Right lobe of liver (tissue), 6 donors: ENCODE results near the gene IFNAR1. TPM values are rescaled to one million over a fixed set of nuclear protein-coding genes. Genes with fewer than 3 reads are reported as not detected.

Experiments
- ATAC-seq, 4 donors: fragments of 200-7000 bp; cut with Tn5 transposase; one replicate each; pipeline ENCODE4 v1.9.1; 2020; ENCODE audit warnings: mild to moderate bottlenecking in 4 of 4, moderate library complexity in 4 of 4
- DNase-seq, 3 donors: peaks; one replicate each; pipeline ENCODE4 v3.0.0-alpha.2; 2020
- H3K27ac ChIP-seq, 3 donors: fragments of 200-600 bp; one replicate each; pipeline ENCODE4 v1.8.0; 2022
- H3K27me3 ChIP-seq, 2 donors: fragments of 200-600 bp; one replicate each; pipeline ENCODE4 v1.8.0; 2022
- H3K36me3 ChIP-seq, 4 donors: fragments of 200-600 bp; sonication (generic) in 1 of 4; one replicate each; pipeline versions ENCODE4 v1.5.1 to v1.8.0; 2017 to 2022; ENCODE audit warnings: control low read depth in 1 of 4
- H3K4me1 ChIP-seq, 4 donors: fragments of 200-600 bp; sonication (generic) in 1 of 4; one replicate each; pipeline versions ENCODE4 v1.5.1 to v1.8.0; 2017 to 2022; ENCODE audit warnings: control low read depth in 1 of 4
- H3K4me3 ChIP-seq, 3 donors: fragments of 200-600 bp; one replicate each; pipeline ENCODE4 v1.8.0; 2022
- H3K9me3 ChIP-seq, 4 donors: fragments of 200-600 bp; sonication (generic) in 1 of 4; one replicate each; pipeline versions ENCODE4 v1.5.1 to v1.8.0; 2017 to 2022; ENCODE audit warnings: control low read depth in 1 of 4
- POLR2A ChIP-seq: fragments of 450-650 bp; IDR thresholded peaks from one replicate; pipeline ENCODE4 v1.6.1; 2017; ENCODE audit warnings: antibody characterized with exemption, mild to moderate bottlenecking
- WGBS: methylation state at CpG from one replicate; pipeline ENCODE4 v1.1.6; 2018; ENCODE audit warnings: low coverage, low lambda C conversion rate; ENCODE audit not compliant: insufficient coverage; ENCODE audit errors: missing lambda C conversion rate; 5-methylcytosine and 5-hydroxymethylcytosine counted together
- intact Hi-C, 2 donors: fragments of 100-400 bp; cut with DNase I; formaldehyde crosslinking; loops; one replicate each; pipeline versions ENCODE4 v1.11.2 to v1.14.1; 2022
- total RNA-seq, 6 experiments: library from RNA; depleted of rRNA in 2 of 6; stranded (reverse); fragments of >200 nt in 2 of 6; fragmentation: NEBNext Ultra II Directional in 3 of 6; extraction: Animal tissue kit (Norgen Biotek cat#: 25700) in 3 of 6; gene quantifications; one replicate each; pipeline versions ENCODE4 v1.1.0 to v1.2.4, GENCODE V29; 2016 to 2023
- TF ChIP-seq, protein P1 (sequence below), 4 donors: fragments of 200-600 bp in 3 of 4; fragments of 450-650 bp in 1 of 4; IDR thresholded peaks; one replicate each; pipeline versions ENCODE4 v1.5.1 to v1.8.0; 2016 to 2022; ENCODE audit warnings: antibody characterized with exemption in 4 of 4, mild to moderate bottlenecking in 2 of 4
- donor health status: DM: no; HTN: yes; CAD: no.
- donor health status: DM: no; HTN: no; CAD: no.
- donor health status: DM: no; HTN: no; CAD: no.
- donor health status: DM: no; HTN: yes; CAD: no.
- donor health status: DM: no; HTN: yes; CAD: no.

The IFNAR1 gene
- total RNA-seq, 6 experiments from 2014 or later: 31.6 to 68.2 (median 48.6) TPM

DNA sequence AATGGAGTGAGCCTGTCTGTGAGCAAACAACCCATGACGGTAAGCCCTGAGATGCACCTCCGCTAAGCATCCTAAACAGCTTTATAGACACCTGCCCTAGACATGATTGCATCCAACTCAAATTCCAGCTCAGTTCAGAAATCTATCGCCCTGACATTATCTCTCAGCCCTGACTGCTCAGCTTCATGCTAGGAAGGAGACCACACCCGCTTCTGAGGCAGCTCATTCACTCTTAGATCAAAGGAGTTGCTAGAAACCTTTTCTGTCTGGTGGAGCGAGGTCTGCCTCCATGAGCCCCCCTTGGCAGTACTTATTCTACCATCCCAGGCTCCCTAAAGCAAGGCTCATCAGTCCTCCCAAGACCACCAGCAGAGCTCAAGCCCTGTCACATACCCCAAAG, 41.6 kb upstream of the IFNAR1 start:
- TF ChIP-seq, protein P1, sequence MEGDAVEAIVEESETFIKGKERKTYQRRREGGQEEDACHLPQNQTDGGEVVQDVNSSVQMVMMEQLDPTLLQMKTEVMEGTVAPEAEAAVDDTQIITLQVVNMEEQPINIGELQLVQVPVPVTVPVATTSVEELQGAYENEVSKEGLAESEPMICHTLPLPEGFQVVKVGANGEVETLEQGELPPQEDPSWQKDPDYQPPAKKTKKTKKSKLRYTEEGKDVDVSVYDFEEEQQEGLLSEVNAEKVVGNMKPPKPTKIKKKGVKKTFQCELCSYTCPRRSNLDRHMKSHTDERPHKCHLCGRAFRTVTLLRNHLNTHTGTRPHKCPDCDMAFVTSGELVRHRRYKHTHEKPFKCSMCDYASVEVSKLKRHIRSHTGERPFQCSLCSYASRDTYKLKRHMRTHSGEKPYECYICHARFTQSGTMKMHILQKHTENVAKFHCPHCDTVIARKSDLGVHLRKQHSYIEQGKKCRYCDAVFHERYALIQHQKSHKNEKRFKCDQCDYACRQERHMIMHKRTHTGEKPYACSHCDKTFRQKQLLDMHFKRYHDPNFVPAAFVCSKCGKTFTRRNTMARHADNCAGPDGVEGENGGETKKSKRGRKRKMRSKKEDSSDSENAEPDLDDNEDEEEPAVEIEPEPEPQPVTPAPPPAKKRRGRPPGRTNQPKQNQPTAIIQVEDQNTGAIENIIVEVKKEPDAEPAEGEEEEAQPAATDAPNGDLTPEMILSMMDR (IDR thresholded peaks at IDR 0.05): no peak
- no peak for ATAC-seq
- 95% methylated on average over 5 of the region's 5 CpGs for WGBS
- Histone ChIP-seq H3K36me3 (peaks cover 0 to 30% (median 7%) of the 10 kb centered on the region in 4 donors), H3K27me3 (no peaks in the 10 kb centered on the region), H3K4me3 (no peak overlapping the region), H3K27ac (no peak overlapping the region), H3K4me1 (peaks cover 0 to 29% (median 10%) of the 10 kb centered on the region in 4 donors), H3K9me3 (no peaks in the 10 kb centered on the region)
- DNase-seq: no peak
- intact Hi-C loops: no loop called here

DNA sequence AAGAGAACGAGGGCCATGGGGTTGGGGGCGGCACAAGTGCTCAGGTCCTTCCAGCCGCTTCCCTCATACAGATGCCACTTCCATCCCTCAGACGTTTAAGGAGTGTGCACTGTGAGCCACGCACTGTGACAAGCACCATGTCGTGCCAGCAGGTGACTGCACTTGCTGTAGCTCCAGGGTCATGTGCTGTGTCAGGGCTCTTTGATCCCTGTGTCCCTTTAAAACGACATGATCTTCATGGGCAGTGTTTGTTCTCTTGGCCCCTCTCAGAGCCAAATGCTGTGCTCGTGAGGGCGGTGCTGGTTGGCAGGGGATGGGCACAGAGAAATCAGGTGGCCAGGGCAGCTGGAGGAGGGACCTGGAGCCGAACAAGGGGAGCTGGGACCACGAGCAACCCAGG, 38.7 kb upstream of the IFNAR1 start:
- H3K27me3 ChIP-seq: no peaks in the 10 kb centered on the region
- TF ChIP-seq POLR2A: no peak
- TF ChIP-seq, protein P1 (IDR thresholded peaks at IDR 0.05): no peak
- peaks cover 0 to 42% (median 16%) of the 10 kb centered on the region in 4 donors for H3K4me1 ChIP-seq
- intact Hi-C loops: no loop called here
- WGBS: 31% methylated on average over 9 of the region's 11 CpGs
- DNase-seq (peak; percentile 76 to 93 (median 91)), ATAC-seq (peak; percentile 71 to 84 (median 79))
- peaks cover 0 to 17% (median 5%) of the 10 kb centered on the region in 4 donors for H3K36me3 ChIP-seq
- peak overlapping the region; percentile 14 to 84 (median 61) for H3K27ac ChIP-seq
- H3K4me3 ChIP-seq: no peak overlapping the region
- no peaks in the 10 kb centered on the region for H3K9me3 ChIP-seq

DNA sequence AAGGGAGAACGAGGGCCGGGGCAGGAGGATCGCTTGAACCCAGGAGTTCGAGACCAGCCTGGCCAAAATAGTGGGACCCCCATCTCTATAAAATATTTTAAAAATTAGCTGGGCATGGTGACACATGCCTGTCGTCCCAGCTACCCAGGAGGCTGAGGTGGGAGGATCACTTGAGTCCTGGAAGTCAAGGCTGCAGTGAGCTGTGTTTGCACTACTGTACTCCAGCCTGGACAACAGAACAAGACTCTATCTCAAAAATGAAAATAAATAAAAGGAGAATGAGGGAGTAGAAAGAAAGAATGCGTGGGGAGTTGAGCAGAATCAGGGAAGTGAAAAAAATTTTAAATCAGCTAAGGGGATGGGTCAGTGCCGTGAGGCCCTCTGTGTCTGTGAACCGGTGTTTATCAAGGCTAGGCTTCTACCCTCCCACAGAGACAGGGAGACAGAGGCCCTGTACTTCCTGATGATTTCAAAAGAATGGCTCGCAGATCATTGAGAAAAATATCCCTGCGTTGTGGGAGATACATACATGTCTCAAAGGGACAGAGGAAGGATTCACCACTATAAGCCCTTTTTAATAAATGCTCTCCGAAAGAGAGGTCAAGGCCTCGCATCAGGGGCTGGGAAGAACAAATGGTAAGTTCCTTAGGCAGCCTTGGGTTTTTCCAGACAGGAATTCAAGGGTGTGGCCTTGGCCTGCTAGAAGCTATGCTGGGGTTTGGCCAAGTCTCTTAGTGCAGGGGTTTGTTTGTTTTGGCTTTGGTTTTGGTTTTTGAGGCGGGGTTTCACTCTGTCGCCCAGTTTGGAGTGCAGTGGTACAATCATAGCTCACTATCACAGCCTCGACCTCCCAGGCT, 37.9 kb upstream of the IFNAR1 start:
- ATAC-seq: peak; percentile 50 to 65 (median 56)
- peak in 1 of 3 donors; percentile 79 for DNase-seq
- Histone ChIP-seq H3K4me3 (no peak overlapping the region), H3K4me1 (peaks cover 0 to 42% (median 16%) of the 10 kb centered on the region in 4 donors), H3K36me3 (peaks cover 0 to 13% (median 5%) of the 10 kb centered on the region in 4 donors), H3K27ac (peak overlapping the region; percentile 14 to 84 (median 61)), H3K27me3 (no peaks in the 10 kb centered on the region), H3K9me3 (no peaks in the 10 kb centered on the region)
- TF ChIP-seq, protein P1 (IDR thresholded peaks at IDR 0.05): no peak
- TF ChIP-seq POLR2A: no peak
- intact Hi-C loops: no loop called here
- 22% methylated on average over 15 of the region's 15 CpGs for WGBS

DNA sequence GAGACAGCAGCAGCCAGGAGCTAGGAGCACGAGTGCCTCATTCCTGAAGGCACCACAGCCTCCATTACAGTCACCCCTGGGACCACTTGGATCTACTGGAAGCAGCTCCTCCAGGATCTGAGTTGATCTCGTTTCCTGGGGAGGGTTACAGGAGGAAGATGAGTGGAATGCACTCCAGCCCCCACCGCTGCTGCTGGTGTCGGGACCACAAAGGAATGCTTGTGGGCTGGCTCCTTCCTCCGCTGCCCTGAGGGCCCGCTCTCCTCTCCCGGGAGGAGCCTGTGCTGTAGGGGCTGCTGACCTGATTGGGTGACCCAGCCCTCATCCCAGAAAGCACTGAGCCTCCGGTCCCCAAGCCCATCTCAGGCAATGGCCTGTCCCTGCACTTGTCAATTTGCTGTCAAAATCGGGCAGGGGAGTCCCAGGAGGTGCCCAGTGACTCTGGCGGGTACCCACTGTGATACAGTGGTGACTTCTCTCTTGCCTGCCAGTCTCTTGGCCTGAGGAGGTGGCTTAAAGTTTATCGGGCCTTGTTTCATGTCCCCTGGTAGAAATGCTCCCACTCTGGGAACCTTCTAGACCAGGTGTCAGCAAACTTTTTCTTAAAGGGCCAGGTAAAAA, 35.5 kb upstream of the IFNAR1 start:
- Histone ChIP-seq H3K9me3 (no peaks in the 10 kb centered on the region), H3K4me1 (peaks cover 0 to 42% (median 16%) of the 10 kb centered on the region in 4 donors), H3K27me3 (no peaks in the 10 kb centered on the region), H3K36me3 (peaks cover 0 to 24% (median 0%) of the 10 kb centered on the region in 4 donors), H3K4me3 (no peak overlapping the region), H3K27ac (peak overlapping the region in 1 of 3 donors; percentile 36)
- 73% methylated on average over 4 of the region's 11 CpGs for WGBS
- no peak for TF ChIP-seq POLR2A
- TF ChIP-seq, protein P1 (IDR thresholded peaks at IDR 0.05): no peak
- intact Hi-C loops: no loop called here
- ATAC-seq (no peak), DNase-seq (no peak)
